IPS-18a (cell line): Measurements from ENCODE around the gene ZRANB3.

Experiments
- H3K27ac ChIP-seq: one replicate; pipeline ENCODE4 v1.5.1; 2013; ENCODE audit warnings: low read length
- H3K27me3 ChIP-seq: one replicate; pipeline ENCODE4 v1.6.1; 2013; ENCODE audit warnings: mild to moderate bottlenecking, low read length; ENCODE audit not compliant: control insufficient read depth, insufficient read depth
- H3K36me3 ChIP-seq: one replicate; pipeline ENCODE4 v1.6.1; 2013; ENCODE audit warnings: low read depth, low read length; ENCODE audit not compliant: control insufficient read depth
- H3K4me1 ChIP-seq: one replicate; pipeline ENCODE4 v1.6.1; 2013; ENCODE audit warnings: low read depth, low read length; ENCODE audit not compliant: control insufficient read depth
- H3K4me3 ChIP-seq: one replicate; pipeline ENCODE4 v1.5.1; 2013; ENCODE audit warnings: low read length
- H3K9ac ChIP-seq: one replicate; pipeline ENCODE4 v1.6.1; 2013; ENCODE audit warnings: mild to moderate bottlenecking, low read length, moderate library complexity
- H3K9me3 ChIP-seq: one replicate; pipeline ENCODE4 v1.6.1; 2013; ENCODE audit warnings: low read depth, low read length; ENCODE audit not compliant: control insufficient read depth

ZRANB3 gene

DNA sequence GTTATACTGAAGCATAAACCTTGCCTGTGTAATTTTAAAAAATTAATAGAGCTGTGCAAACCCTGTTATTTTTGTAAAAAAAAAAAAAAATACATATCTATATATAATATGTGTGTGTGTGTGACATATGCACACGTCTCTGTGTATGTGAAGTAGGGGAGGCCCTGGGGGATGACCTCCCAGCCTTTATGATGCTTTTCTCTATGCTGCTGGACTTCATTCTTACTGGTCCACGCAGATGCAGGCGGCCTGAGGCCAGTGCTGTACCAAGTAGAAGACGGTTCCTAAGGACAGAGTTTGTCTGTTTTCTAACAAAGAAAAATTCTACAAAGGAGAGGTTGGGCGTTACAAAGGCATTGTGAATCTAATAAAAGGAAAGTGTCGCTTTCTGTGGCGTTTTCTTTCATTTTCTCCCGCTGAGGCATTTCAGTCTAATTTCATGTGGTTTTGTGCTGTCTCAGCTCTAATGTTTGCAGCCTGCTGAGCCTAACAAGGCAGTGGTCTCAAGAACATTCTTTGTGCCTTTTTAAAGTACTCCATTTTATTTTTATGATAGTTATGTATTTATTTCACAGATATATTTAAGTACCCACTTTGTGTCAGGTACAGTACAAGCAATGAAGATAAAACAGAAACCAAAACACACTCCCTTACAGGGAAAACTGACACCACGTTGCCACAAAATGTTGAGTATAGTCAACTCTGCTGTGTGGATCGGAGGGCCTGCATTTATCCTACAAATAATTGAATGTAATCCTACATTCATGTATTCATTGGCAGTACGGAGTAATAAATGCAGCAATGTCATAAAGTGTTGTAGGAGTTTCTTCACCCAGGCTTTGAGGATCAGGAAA is 360.9 kb downstream of the ZRANB3 start:
- H3K9me3 ChIP-seq = no peaks in the 10 kb centered on the region
- H3K9ac ChIP-seq = no peak overlapping the region
- H3K36me3 ChIP-seq = peaks cover 30% of the 10 kb centered on the region
- H3K27ac ChIP-seq = no peak overlapping the region
- no peak overlapping the region for H3K4me3 ChIP-seq
- no peaks in the 10 kb centered on the region for H3K4me1 ChIP-seq
- no peaks in the 10 kb centered on the region for H3K27me3 ChIP-seq

DNA sequence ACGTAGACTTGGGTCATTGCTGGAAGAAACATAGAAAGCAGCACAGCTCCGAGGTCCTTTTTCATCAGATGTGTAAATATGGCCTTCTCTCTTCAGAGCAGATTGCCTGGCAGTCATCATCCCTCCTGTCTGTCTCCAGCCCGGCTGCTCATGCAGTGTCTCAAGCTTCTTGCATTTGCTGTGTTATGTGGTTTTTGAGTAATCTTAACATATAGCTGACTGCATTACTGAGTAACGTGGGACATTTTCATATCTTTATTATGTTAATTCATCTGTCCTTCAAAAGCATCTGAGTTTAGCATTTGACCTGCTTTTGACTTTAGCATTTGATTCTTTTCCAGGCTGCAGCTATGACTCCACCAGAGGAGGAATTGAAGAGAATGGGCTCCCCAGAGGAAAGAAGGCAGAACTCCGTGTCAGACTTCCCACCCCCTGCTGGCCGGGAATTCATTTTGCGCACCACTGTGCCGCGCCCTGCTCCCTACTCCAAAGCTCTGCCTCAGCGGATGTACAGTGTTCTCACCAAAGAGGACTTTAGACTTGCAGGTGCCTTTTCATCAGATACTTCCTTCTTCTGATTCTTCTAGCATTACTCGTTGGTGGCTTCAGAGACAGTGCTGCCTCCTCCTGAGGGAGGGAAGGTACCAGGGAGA is 362.7 kb downstream of the ZRANB3 start:
- H3K9me3 ChIP-seq = no peaks in the 10 kb centered on the region
- H3K4me3 ChIP-seq = no peak overlapping the region
- H3K9ac ChIP-seq = no peak overlapping the region
- H3K27me3 ChIP-seq = no peaks in the 10 kb centered on the region
- H3K4me1 ChIP-seq = no peaks in the 10 kb centered on the region
- peaks cover 43% of the 10 kb centered on the region for H3K36me3 ChIP-seq
- no peak overlapping the region for H3K27ac ChIP-seq

DNA sequence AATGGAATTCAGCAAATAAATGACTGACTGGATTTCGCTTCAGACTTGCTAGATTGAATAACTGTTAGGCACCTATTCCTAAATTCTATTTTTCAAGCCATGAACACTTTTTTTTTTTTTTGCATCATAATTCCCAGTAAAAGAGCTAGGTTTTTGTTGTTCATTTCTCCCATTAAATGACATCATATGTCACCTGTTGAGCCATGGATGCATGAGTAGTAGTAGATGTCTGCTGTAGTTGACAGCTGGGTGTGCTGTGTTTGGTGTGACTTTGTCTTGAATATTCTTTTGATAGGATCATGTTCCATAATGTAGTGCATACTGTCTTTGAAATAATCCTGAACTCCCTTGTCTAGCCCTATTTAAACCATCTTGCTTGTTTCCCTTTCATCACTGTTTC is 363.7 kb downstream of the ZRANB3 start:
- H3K9ac ChIP-seq = no peak overlapping the region
- no peaks in the 10 kb centered on the region for H3K4me1 ChIP-seq
- H3K27me3 ChIP-seq = no peaks in the 10 kb centered on the region
- H3K9me3 ChIP-seq = no peaks in the 10 kb centered on the region
- H3K4me3 ChIP-seq = no peak overlapping the region
- no peak overlapping the region for H3K27ac ChIP-seq
- peaks cover 51% of the 10 kb centered on the region for H3K36me3 ChIP-seq

DNA sequence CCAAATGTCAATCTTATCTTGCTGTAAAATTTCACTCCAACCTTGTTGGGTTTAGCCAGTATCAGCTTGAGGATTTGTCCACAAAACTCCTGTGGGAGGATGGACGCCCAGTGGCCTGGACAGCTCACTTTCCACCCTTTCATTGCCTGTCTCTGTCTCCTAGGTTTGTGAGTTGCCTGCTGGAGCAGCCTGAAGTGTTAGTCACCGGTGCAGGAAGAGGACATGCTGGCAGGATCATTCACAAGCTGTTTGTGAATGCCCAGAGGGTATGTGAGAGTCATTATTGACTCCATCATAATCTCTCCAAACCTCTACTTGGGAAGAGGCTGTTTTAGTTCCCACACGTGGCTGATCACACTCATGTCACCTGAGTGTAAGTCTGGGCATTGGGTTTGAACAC is 366.6 kb downstream of the ZRANB3 start:
- Histone ChIP-seq H3K4me3 (no peak overlapping the region), H3K9ac (no peak overlapping the region), H3K27me3 (no peaks in the 10 kb centered on the region), H3K4me1 (no peaks in the 10 kb centered on the region), H3K36me3 (peaks cover 44% of the 10 kb centered on the region), H3K9me3 (no peaks in the 10 kb centered on the region), H3K27ac (no peak overlapping the region)

DNA sequence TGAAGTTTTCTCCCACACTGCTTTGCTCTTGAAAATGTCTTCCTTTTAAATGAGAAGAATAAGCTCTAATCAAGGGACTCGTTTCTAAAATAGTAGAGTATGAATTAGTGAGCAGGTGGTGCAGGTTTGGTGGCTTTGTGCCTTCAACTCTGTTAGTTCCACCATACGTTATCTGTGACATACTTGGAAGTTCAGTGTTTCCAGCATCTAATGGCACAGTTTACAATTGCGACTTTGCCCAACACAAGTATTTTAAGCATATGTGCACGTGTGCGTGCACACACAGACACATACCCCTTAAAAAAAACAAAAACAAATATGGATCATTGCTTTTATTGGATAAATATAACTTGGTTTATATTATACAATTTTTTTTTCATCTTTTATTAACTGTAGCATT is 367.1 kb downstream of the ZRANB3 start:
- Histone ChIP-seq H3K27ac (no peak overlapping the region), H3K4me1 (no peaks in the 10 kb centered on the region), H3K36me3 (peaks cover 39% of the 10 kb centered on the region), H3K9me3 (no peaks in the 10 kb centered on the region), H3K27me3 (no peaks in the 10 kb centered on the region), H3K9ac (no peak overlapping the region), H3K4me3 (no peak overlapping the region)

DNA sequence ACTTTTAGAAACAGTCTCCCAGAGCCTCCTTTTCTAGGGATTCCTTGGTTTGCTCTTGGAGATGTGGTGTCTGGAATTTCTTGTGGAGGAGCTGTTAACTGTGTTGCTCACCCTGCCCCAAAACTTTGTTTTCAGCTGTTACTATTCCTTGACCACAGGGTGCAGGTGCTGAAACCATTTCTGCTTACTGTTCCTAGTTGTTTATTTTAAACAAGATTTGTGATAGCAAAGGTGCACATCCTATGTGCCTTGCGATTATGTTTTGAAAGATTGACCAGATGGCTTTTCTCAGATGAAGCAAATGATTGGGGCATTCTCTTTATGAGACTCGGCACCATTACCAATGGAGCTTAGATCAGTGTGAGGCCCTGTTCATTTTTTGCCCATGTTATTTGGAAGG is 367.7 kb downstream of the ZRANB3 start:
- no peak overlapping the region for H3K4me3 ChIP-seq
- no peaks in the 10 kb centered on the region for H3K4me1 ChIP-seq

DNA sequence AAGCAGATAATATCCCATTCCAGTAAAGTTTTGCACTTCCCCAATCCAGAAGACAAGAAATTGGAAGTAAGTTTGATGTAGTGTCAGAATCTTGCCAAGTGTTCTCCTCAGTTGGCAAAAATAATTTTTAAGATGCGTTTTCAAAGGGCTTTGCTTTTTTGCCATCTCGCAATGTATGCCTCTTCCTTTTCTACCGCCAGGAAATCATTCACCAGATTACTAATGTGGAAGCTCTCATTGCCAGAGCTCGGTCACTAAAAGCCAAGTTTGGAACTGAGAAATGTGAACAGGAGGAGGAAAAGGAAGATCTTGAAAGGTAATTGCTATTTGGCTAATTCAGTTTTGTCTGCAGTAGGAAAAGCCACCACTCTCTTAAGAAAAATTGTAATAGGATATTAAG is 368.2 kb downstream of the ZRANB3 start:
- H3K4me3 ChIP-seq = no peak overlapping the region
- no peaks in the 10 kb centered on the region for H3K9me3 ChIP-seq
- H3K27me3 ChIP-seq = no peaks in the 10 kb centered on the region
- H3K27ac ChIP-seq = no peak overlapping the region
- H3K4me1 ChIP-seq = no peaks in the 10 kb centered on the region
- H3K36me3 ChIP-seq = peaks cover 38% of the 10 kb centered on the region
- no peak overlapping the region for H3K9ac ChIP-seq

More for the DNA sequence above, 367.7 kb downstream of the ZRANB3 start:
- Histone ChIP-seq H3K27ac (no peak overlapping the region), H3K9ac (no peak overlapping the region), H3K9me3 (no peaks in the 10 kb centered on the region), H3K27me3 (no peaks in the 10 kb centered on the region), H3K36me3 (peaks cover 37% of the 10 kb centered on the region)

GRCh38 chr2:135162377-135162776 is 368.6 kb downstream of the ZRANB3 start:
- no peak overlapping the region for H3K27ac ChIP-seq
- H3K4me1 ChIP-seq = no peaks in the 10 kb centered on the region
- no peak overlapping the region for H3K4me3 ChIP-seq
- no peak overlapping the region for H3K9ac ChIP-seq
- peaks cover 36% of the 10 kb centered on the region for H3K36me3 ChIP-seq
- H3K27me3 ChIP-seq = no peaks in the 10 kb centered on the region
- no peaks in the 10 kb centered on the region for H3K9me3 ChIP-seq

GRCh38 chr2:135159191-135159590 is 371.8 kb downstream of the ZRANB3 start:
- Histone ChIP-seq H3K36me3 (peaks cover 41% of the 10 kb centered on the region), H3K27ac (no peak overlapping the region), H3K9me3 (no peaks in the 10 kb centered on the region), H3K4me1 (no peaks in the 10 kb centered on the region), H3K4me3 (no peak overlapping the region), H3K9ac (no peak overlapping the region), H3K27me3 (no peaks in the 10 kb centered on the region)

- no peaks in the 10 kb centered on the region for H3K4me1 ChIP-seq
- H3K9me3 ChIP-seq = no peaks in the 10 kb centered on the region
- H3K9ac ChIP-seq = no peak overlapping the region
- H3K27me3 ChIP-seq = no peaks in the 10 kb centered on the region
- H3K36me3 ChIP-seq = peaks cover 46% of the 10 kb centered on the region
- no peak overlapping the region for H3K27ac ChIP-seq
- no peak overlapping the region for H3K4me3 ChIP-seq
Measured at GRCh38 chr2:135157856-135158255, 373.2 kb downstream of the ZRANB3 start.

DNA sequence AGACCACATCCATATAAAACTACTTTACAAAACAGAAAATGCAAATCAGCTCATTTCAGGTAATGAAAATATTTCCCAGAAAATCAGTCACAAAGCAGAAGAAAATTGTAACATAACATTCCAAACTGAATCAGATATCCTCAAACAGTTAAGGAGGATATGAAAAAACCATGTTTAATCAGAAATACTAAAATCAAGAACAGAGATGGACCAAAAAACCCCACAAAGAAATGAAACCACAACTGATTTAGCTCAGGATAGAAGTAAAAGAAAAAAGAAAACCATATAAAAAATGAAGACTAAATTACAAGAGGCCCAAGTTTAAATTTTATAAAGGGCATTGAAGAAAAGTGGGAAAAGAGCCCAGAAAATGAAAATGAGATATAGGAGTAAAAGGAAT is 376.1 kb downstream of the ZRANB3 start:
- no peak overlapping the region for H3K9ac ChIP-seq
- peaks cover 56% of the 10 kb centered on the region for H3K36me3 ChIP-seq
- H3K9me3 ChIP-seq = no peaks in the 10 kb centered on the region

GRCh38 chr2:135152361-135152760 is 378.7 kb downstream of the ZRANB3 start:
- peaks cover 48% of the 10 kb centered on the region for H3K36me3 ChIP-seq
- H3K4me3 ChIP-seq = no peak overlapping the region
- H3K9ac ChIP-seq = no peak overlapping the region
- H3K9me3 ChIP-seq = no peaks in the 10 kb centered on the region
- H3K27ac ChIP-seq = no peak overlapping the region
- H3K4me1 ChIP-seq = no peaks in the 10 kb centered on the region
- no peaks in the 10 kb centered on the region for H3K27me3 ChIP-seq

More for the DNA sequence above, 376.1 kb downstream of the ZRANB3 start:
- Histone ChIP-seq H3K27ac (no peak overlapping the region), H3K4me3 (no peak overlapping the region), H3K4me1 (no peaks in the 10 kb centered on the region), H3K27me3 (no peaks in the 10 kb centered on the region)
